GM12864 (cell line): ENCODE results near the gene PAX9.
A peak's percentile ranks its signal among the peaks of the same experiment; 100 is the strongest.

Experiments used
- DNase-seq: peaks from one replicate; pipeline ENCODE4 v3.0.0-alpha.2; 2011; ENCODE audit warnings: low read depth
- H3K4me3 ChIP-seq: 2 replicates; pipeline ENCODE4 v1.5.1; 2011; ENCODE audit warnings: mild to moderate bottlenecking, low read depth, low read length, control low read depth
- CTCF ChIP-seq: IDR thresholded peaks from 2 replicates; pipeline ENCODE4 v1.5.1; 2011; ENCODE audit warnings: low read depth, mild to moderate bottlenecking, moderate library complexity, low read length, control low read depth, inconsistent platforms; ENCODE audit errors: missing control alignments

Gene PAX9

GRCh38 chr14:36626151-36626550 lies 35.5 kb upstream of the PAX9 start:
- DNase-seq, result no peak
- TF ChIP-seq CTCF, result no peak
- no peak overlapping the region for H3K4me3 ChIP-seq

- no peak for DNase-seq
- no peak for TF ChIP-seq CTCF
- no peak overlapping the region for H3K4me3 ChIP-seq
These were observed 33.7 kb upstream of the PAX9 start for GRCh38 chr14:36627981-36628380.

- no peak for DNase-seq
- H3K4me3 ChIP-seq, result no peak overlapping the region
- TF ChIP-seq CTCF, result no peak
These were observed 28.1 kb upstream of the PAX9 start for GRCh38 chr14:36633580-36633979.

- TF ChIP-seq CTCF, result no peak
- H3K4me3 ChIP-seq, result no peak overlapping the region
- no peak for DNase-seq
These were observed 14.8 kb upstream of the PAX9 start for GRCh38 chr14:36646664-36647416.

GRCh38 chr14:36647417-36647823 lies 14.2 kb upstream of the PAX9 start:
- TF ChIP-seq CTCF, result no peak
- no peak overlapping the region for H3K4me3 ChIP-seq
- no peak for DNase-seq

- peak; percentile 3 for TF ChIP-seq CTCF
- no peak for DNase-seq
- H3K4me3 ChIP-seq, result no peak overlapping the region
These were observed 13.6 kb upstream of the PAX9 start for GRCh38 chr14:36647824-36648753.
